Measurements from ENCODE around the gene KLRK1. TPM values are rescaled to one million over a fixed set of nuclear protein-coding genes. Genes with fewer than 3 reads are reported as not detected.
"Not testable (repeated sequence)": the region's sequence is repeated elsewhere in the genome, so short reads cannot be mapped to it uniquely, and the experiment has no call there.

Gene KLRK1
- total RNA-seq (1 to 10 TPM in 1 of 2 donors, under 1 TPM in 1; 0.98 to 4.0 TPM), polyA plus RNA-seq (1 to 10 TPM; 1.1 to 1.6 TPM)

GRCh38 chr12:10389904-10390303 lies at the start of gene KLRK1:
TSS of gene KLRK1 (minus strand) at chr12:10390041. CDS start at chr12:10388810, 1,231 bp downstream.
- TF ChIP-seq, protein P1, sequence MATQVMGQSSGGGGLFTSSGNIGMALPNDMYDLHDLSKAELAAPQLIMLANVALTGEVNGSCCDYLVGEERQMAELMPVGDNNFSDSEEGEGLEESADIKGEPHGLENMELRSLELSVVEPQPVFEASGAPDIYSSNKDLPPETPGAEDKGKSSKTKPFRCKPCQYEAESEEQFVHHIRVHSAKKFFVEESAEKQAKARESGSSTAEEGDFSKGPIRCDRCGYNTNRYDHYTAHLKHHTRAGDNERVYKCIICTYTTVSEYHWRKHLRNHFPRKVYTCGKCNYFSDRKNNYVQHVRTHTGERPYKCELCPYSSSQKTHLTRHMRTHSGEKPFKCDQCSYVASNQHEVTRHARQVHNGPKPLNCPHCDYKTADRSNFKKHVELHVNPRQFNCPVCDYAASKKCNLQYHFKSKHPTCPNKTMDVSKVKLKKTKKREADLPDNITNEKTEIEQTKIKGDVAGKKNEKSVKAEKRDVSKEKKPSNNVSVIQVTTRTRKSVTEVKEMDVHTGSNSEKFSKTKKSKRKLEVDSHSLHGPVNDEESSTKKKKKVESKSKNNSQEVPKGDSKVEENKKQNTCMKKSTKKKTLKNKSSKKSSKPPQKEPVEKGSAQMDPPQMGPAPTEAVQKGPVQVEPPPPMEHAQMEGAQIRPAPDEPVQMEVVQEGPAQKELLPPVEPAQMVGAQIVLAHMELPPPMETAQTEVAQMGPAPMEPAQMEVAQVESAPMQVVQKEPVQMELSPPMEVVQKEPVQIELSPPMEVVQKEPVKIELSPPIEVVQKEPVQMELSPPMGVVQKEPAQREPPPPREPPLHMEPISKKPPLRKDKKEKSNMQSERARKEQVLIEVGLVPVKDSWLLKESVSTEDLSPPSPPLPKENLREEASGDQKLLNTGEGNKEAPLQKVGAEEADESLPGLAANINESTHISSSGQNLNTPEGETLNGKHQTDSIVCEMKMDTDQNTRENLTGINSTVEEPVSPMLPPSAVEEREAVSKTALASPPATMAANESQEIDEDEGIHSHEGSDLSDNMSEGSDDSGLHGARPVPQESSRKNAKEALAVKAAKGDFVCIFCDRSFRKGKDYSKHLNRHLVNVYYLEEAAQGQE (IDR thresholded peaks at IDR 0.05): no peak
- TF ChIP-seq HNF4A (conservative IDR thresholded peaks at IDR 0.05) (no peak), JUND (IDR thresholded peaks at IDR 0.05) (no peak), FOXA2 (IDR thresholded peaks at IDR 0.05) (no peak), HNF4G (IDR thresholded peaks at IDR 0.05) (no peak), ZBTB33 (IDR thresholded peaks at IDR 0.05) (no peak), ATF3 (IDR thresholded peaks at IDR 0.05) (no peak), GABPA (IDR thresholded peaks at IDR 0.05 in 1 of 2, conservative IDR thresholded peaks at IDR 0.05 in 1 of 2) (no peak), FOXA1 (IDR thresholded peaks at IDR 0.05) (no peak), EGR1 (IDR thresholded peaks at IDR 0.05; ENCODE audit: low read depth in 2 of 2) (no peak), MAX (IDR thresholded peaks at IDR 0.05) (no peak), NR2F2 (IDR thresholded peaks at IDR 0.05) (no peak)
- TF ChIP-seq, protein P2, sequence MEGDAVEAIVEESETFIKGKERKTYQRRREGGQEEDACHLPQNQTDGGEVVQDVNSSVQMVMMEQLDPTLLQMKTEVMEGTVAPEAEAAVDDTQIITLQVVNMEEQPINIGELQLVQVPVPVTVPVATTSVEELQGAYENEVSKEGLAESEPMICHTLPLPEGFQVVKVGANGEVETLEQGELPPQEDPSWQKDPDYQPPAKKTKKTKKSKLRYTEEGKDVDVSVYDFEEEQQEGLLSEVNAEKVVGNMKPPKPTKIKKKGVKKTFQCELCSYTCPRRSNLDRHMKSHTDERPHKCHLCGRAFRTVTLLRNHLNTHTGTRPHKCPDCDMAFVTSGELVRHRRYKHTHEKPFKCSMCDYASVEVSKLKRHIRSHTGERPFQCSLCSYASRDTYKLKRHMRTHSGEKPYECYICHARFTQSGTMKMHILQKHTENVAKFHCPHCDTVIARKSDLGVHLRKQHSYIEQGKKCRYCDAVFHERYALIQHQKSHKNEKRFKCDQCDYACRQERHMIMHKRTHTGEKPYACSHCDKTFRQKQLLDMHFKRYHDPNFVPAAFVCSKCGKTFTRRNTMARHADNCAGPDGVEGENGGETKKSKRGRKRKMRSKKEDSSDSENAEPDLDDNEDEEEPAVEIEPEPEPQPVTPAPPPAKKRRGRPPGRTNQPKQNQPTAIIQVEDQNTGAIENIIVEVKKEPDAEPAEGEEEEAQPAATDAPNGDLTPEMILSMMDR (IDR thresholded peaks at IDR 0.05; ENCODE audit: low read depth, low read length, missing input control): no peak
- H3K27ac ChIP-seq (ENCODE audit: low read depth in 1 of 2, low read length in 2 of 2): no peak within 1 kb of the TSS
- H3K4me3 ChIP-seq (ENCODE audit: low read depth in 1 of 3, low read length in 3 of 3): no peak within 1 kb of the TSS
- WGBS: 64% methylated on average over 1 of the region's 1 CpG
- peaks cover 0 to 2% (median 0%) of the 10 kb centered on the region in 4 donors for H3K27me3 ChIP-seq (ENCODE audit: control insufficient read depth in 4 of 4, insufficient read depth in 4 of 4, low read length in 3 of 4)
- H3K9ac ChIP-seq (ENCODE audit: low read depth in 1 of 2, low read length in 2 of 2): peak within 1 kb of the TSS in 1 of 2 donors; percentile 20
- H3K9me3 ChIP-seq (ENCODE audit: control insufficient read depth in 4 of 4, low read length in 3 of 4): no peaks in the 10 kb centered on the region
- DNase-seq (ENCODE audit: low spot score): no peak
- H3K36me3 ChIP-seq (ENCODE audit: control insufficient read depth in 4 of 4, insufficient read depth in 3 of 4, low read depth in 1 of 4, low read length in 3 of 4): no peaks in the 10 kb centered on the region
- H3K4me1 ChIP-seq (ENCODE audit: control insufficient read depth in 4 of 4, insufficient read depth in 4 of 4, low read length in 3 of 4): no peaks in the 10 kb centered on the region

DNA sequence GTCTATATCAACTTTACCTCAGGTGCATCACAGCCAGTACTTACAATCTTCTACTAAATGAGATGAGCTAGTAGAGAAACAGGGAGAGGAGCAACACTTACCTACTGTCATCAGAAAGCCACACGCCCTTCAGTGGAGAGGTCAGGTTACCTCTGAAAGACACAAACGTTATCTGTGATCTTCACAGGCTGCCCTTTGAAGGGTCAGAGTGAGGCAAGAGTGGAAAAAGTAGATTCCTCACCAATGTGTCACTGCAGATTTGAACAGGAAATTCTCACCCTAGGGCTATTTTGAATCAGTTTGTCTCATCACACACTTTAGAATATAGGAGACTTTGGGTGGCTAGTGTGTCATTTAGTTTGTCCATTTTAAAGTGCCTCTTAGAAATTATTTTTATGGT lies 47.8 kb upstream of the KLRK1 start:
- not testable (repeated sequence) for H3K4me1 ChIP-seq (ENCODE audit: control insufficient read depth in 4 of 4, insufficient read depth in 4 of 4, low read length in 3 of 4); H3K27ac ChIP-seq (ENCODE audit: low read depth in 1 of 2, low read length in 2 of 2); H3K36me3 ChIP-seq (ENCODE audit: control insufficient read depth in 4 of 4, insufficient read depth in 3 of 4, low read depth in 1 of 4, low read length in 3 of 4); H3K9ac ChIP-seq (ENCODE audit: low read depth in 1 of 2, low read length in 2 of 2); H3K9me3 ChIP-seq (ENCODE audit: control insufficient read depth in 4 of 4, low read length in 3 of 4); H3K27me3 ChIP-seq (ENCODE audit: control insufficient read depth in 4 of 4, insufficient read depth in 4 of 4, low read length in 3 of 4); DNase-seq (ENCODE audit: low spot score); H3K4me3 ChIP-seq (ENCODE audit: low read depth in 1 of 3, low read length in 3 of 3)
- 36% methylated on average over 2 of the region's 2 CpGs for WGBS

GRCh38 chr12:10435816-10436215 lies 46.0 kb upstream of the KLRK1 start, which contains the start of gene KLRC2:
TSS of gene KLRC2 (minus strand) at chr12:10436010. CDS start at chr12:10435986, 24 bp downstream.
- not testable (repeated sequence) for H3K4me1 ChIP-seq (ENCODE audit: control insufficient read depth in 4 of 4, insufficient read depth in 4 of 4, low read length in 3 of 4); DNase-seq (ENCODE audit: low spot score); H3K36me3 ChIP-seq (ENCODE audit: control insufficient read depth in 4 of 4, insufficient read depth in 3 of 4, low read depth in 1 of 4, low read length in 3 of 4); H3K9me3 ChIP-seq (ENCODE audit: control insufficient read depth in 4 of 4, low read length in 3 of 4); H3K9ac ChIP-seq (ENCODE audit: low read depth in 1 of 2, low read length in 2 of 2); H3K4me3 ChIP-seq (ENCODE audit: low read depth in 1 of 3, low read length in 3 of 3); H3K27me3 ChIP-seq (ENCODE audit: control insufficient read depth in 4 of 4, insufficient read depth in 4 of 4, low read length in 3 of 4); H3K27ac ChIP-seq (ENCODE audit: low read depth in 1 of 2, low read length in 2 of 2)
- 58% methylated on average over 3 of the region's 3 CpGs for WGBS

GRCh38 chr12:10430623-10431022 lies 40.8 kb upstream of the KLRK1 start:
- 86% methylated on average over 4 of the region's 4 CpGs for WGBS
- not testable (repeated sequence) for H3K9ac ChIP-seq (ENCODE audit: low read depth in 1 of 2, low read length in 2 of 2); H3K9me3 ChIP-seq (ENCODE audit: control insufficient read depth in 4 of 4, low read length in 3 of 4); H3K36me3 ChIP-seq (ENCODE audit: control insufficient read depth in 4 of 4, insufficient read depth in 3 of 4, low read depth in 1 of 4, low read length in 3 of 4); H3K4me3 ChIP-seq (ENCODE audit: low read depth in 1 of 3, low read length in 3 of 3); H3K27ac ChIP-seq (ENCODE audit: low read depth in 1 of 2, low read length in 2 of 2); H3K27me3 ChIP-seq (ENCODE audit: control insufficient read depth in 4 of 4, insufficient read depth in 4 of 4, low read length in 3 of 4); H3K4me1 ChIP-seq (ENCODE audit: control insufficient read depth in 4 of 4, insufficient read depth in 4 of 4, low read length in 3 of 4); DNase-seq (ENCODE audit: low spot score)
